ENCODE measurements around the gene ANKAR. TPM values are rescaled to one million over a fixed set of nuclear protein-coding genes. Genes with fewer than 3 reads are reported as not detected.

Gene ANKAR
- total and polyA plus RNA-seq, 12 donors: 2.4 to 17.2 (median 6.0) TPM

- no peak overlapping the region for H3K4me3 ChIP-seq
- H3K9me3 ChIP-seq (replicated peaks in 1 of 3): no peaks in the 10 kb centered on the region
- H3K4me1 ChIP-seq (replicated peaks in 1 of 2): no peaks in the 10 kb centered on the region
- TF ChIP-seq, protein P1, sequence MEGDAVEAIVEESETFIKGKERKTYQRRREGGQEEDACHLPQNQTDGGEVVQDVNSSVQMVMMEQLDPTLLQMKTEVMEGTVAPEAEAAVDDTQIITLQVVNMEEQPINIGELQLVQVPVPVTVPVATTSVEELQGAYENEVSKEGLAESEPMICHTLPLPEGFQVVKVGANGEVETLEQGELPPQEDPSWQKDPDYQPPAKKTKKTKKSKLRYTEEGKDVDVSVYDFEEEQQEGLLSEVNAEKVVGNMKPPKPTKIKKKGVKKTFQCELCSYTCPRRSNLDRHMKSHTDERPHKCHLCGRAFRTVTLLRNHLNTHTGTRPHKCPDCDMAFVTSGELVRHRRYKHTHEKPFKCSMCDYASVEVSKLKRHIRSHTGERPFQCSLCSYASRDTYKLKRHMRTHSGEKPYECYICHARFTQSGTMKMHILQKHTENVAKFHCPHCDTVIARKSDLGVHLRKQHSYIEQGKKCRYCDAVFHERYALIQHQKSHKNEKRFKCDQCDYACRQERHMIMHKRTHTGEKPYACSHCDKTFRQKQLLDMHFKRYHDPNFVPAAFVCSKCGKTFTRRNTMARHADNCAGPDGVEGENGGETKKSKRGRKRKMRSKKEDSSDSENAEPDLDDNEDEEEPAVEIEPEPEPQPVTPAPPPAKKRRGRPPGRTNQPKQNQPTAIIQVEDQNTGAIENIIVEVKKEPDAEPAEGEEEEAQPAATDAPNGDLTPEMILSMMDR (IDR thresholded peaks at IDR 0.05): no peak
- no peak for TF ChIP-seq POLR2A (IDR thresholded peaks at IDR 0.05)
- no peak overlapping the region for H3K27ac ChIP-seq
- no peak for DNase-seq
- H3K27me3 ChIP-seq: no peaks in the 10 kb centered on the region
- intact Hi-C loops (cut with DNase I): no loop called here
- no peaks in the 10 kb centered on the region for H3K36me3 ChIP-seq (replicated peaks in 1 of 2)
Measured at GRCh38 chr2:189723192-189723591, 48.7 kb downstream of the ANKAR start.

Other genes starting within 250 kb of the ANKAR start
- 10 to 100 TPM; 23.7 to 73.9 (median 38.3) TPM for gene WDR75, start 233.2 kb upstream of the ANKAR start, total RNA-seq
- 10 to 100 TPM; 30.1 to 51.3 (median 45.7) TPM for gene WDR75, start 233.2 kb upstream of the ANKAR start, polyA plus RNA-seq
- gene SLC40A1, start 93.9 kb upstream of the ANKAR start, total RNA-seq: 1,000 to 10,000 TPM in 5 of 9 donors, 100 to 1,000 TPM in 3, 10 to 100 TPM in 1; 84.1 to 3,561 (median 1,079) TPM
- gene SLC40A1, start 93.9 kb upstream of the ANKAR start, polyA plus RNA-seq: 100 to 1,000 TPM; 115 to 215 (median 154) TPM
- gene ASNSD1, start 13.2 kb upstream of the ANKAR start, total RNA-seq: 10 to 100 TPM; 27.5 to 64.1 (median 43.1) TPM
- 100 to 1,000 TPM in 1 of 3 donors, 10 to 100 TPM in 2; 29.3 to 101 (median 38.2) TPM for gene ASNSD1, start 13.2 kb upstream of the ANKAR start, polyA plus RNA-seq
- 10 to 100 TPM in 8 of 9 donors, 1 to 10 TPM in 1; 6.9 to 23.1 (median 14.6) TPM for gene OSGEPL1, start 88.1 kb downstream of the ANKAR start, total RNA-seq
- 10 to 100 TPM in 1 of 3 donors, 1 to 10 TPM in 2; 6.3 to 13.6 (median 7.2) TPM for gene OSGEPL1, start 88.1 kb downstream of the ANKAR start, polyA plus RNA-seq
- 100 to 1,000 TPM in 1 of 9 donors, 10 to 100 TPM in 8; 34.7 to 144 (median 49.7) TPM for gene ORMDL1, start 109.7 kb downstream of the ANKAR start, total RNA-seq
- gene ORMDL1, start 109.7 kb downstream of the ANKAR start, polyA plus RNA-seq: 100 to 1,000 TPM in 2 of 3 donors, 10 to 100 TPM in 1; 80.1 to 272 (median 169) TPM
- gene PMS1, start 109.8 kb downstream of the ANKAR start, total RNA-seq: 10 to 100 TPM in 7 of 9 donors, 1 to 10 TPM in 2; 8.0 to 26.5 (median 19.2) TPM
- 10 to 100 TPM; 13.2 to 32.7 (median 14.2) TPM for gene PMS1, start 109.8 kb downstream of the ANKAR start, polyA plus RNA-seq